ENCODE data around the gene PSMD2. TPM values are rescaled to one million over a fixed set of nuclear protein-coding genes. Genes with fewer than 3 reads are reported as not detected.

The PSMD2 gene
- polyA plus RNA-seq, 1 donor from 2014 or later, result 319 TPM

DNA sequence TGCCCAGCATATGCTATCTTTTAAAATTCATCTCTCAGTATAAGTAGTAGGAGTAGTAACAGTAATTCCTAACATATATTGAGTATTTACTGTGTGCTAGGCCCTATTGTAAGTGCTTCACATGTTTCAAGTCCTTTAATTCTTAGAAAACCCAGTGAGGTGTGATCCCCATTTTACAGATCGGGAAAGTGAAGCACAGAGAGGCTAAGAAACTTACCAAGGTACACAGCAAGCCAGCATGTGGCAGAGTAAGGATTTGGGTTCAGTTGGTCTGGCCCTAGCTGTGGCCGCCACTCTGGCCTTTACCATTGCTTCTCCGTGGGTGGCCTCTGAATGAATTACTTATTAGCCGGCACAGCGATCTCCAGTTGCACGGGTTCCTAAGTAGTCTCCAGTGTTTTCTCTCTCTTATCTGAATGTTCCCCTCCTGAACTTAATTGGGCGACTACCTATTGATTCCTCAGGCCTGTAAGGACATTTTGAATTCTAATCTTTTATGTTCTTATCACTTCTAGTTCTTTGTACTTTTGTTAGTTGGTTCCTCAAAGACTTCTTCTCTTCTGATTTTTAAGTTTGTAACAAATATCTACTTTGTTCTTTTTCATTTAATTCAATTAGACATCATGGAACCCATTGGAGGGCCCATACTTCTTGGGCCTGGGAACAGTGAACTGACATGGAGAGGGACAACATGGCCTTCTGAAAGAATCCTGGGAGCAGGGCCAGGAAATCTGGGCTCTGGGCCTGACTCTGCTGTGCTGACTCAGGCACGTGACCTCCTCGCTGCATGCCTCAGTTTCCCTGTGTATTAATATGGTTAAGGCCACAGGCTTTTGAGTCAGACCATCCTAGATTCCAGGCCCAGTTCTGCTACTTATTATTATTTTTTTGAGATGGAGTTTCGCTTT is 50.8 kb downstream of the PSMD2 start:
- Histone ChIP-seq H3K9me3 (ENCODE audit: low read length) (no peaks in the 10 kb centered on the region), H3K27me3 (ENCODE audit: insufficient read depth, low read depth, low read length) (no peaks in the 10 kb centered on the region), H3K9me2 (ENCODE audit: insufficient read depth, low read length) (no peaks in the 10 kb centered on the region), H3K4me2 (ENCODE audit: low read length) (no peak overlapping the region), H3K27ac (ENCODE audit: low read length) (no peak overlapping the region), H2AFZ (ENCODE audit: low read depth, low read length) (no peak overlapping the region), H3K9ac (ENCODE audit: low read length) (no peak overlapping the region), H3F3A (ENCODE audit: insufficient read depth, low read length, poor library complexity, severe bottlenecking) (no peaks in the 10 kb centered on the region), H3K79me2 (replicated peaks; ENCODE audit: insufficient read depth, low read length) (no peaks in the 10 kb centered on the region), H3K36me3 (ENCODE audit: insufficient read depth, low read length) (no peaks in the 10 kb centered on the region), H3K4me3 (ENCODE audit: low read length) (no peak overlapping the region), H4K20me1 (ENCODE audit: insufficient read depth) (no peaks in the 10 kb centered on the region)
- no peak for TF ChIP-seq RAD21 (conservative IDR thresholded peaks at IDR 0.05)
- TF ChIP-seq, protein P1, sequence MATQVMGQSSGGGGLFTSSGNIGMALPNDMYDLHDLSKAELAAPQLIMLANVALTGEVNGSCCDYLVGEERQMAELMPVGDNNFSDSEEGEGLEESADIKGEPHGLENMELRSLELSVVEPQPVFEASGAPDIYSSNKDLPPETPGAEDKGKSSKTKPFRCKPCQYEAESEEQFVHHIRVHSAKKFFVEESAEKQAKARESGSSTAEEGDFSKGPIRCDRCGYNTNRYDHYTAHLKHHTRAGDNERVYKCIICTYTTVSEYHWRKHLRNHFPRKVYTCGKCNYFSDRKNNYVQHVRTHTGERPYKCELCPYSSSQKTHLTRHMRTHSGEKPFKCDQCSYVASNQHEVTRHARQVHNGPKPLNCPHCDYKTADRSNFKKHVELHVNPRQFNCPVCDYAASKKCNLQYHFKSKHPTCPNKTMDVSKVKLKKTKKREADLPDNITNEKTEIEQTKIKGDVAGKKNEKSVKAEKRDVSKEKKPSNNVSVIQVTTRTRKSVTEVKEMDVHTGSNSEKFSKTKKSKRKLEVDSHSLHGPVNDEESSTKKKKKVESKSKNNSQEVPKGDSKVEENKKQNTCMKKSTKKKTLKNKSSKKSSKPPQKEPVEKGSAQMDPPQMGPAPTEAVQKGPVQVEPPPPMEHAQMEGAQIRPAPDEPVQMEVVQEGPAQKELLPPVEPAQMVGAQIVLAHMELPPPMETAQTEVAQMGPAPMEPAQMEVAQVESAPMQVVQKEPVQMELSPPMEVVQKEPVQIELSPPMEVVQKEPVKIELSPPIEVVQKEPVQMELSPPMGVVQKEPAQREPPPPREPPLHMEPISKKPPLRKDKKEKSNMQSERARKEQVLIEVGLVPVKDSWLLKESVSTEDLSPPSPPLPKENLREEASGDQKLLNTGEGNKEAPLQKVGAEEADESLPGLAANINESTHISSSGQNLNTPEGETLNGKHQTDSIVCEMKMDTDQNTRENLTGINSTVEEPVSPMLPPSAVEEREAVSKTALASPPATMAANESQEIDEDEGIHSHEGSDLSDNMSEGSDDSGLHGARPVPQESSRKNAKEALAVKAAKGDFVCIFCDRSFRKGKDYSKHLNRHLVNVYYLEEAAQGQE (IDR thresholded peaks at IDR 0.05; ENCODE audit: borderline replicate concordance), result no peak
- TF ChIP-seq MXI1 (conservative IDR thresholded peaks at IDR 0.05; ENCODE audit: poor library complexity, severe bottlenecking), result no peak
- no peak for TF ChIP-seq POLR2AphosphoS5 (IDR thresholded peaks at IDR 0.05)
- TF ChIP-seq SMC3 (conservative IDR thresholded peaks at IDR 0.05; ENCODE audit: poor library complexity), result no peak
- no peak for TF ChIP-seq EZH2 (IDR thresholded peaks at IDR 0.05; ENCODE audit: borderline replicate concordance, insufficient read depth, low read length, poor library complexity, severe bottlenecking)
- TF ChIP-seq, protein P2, sequence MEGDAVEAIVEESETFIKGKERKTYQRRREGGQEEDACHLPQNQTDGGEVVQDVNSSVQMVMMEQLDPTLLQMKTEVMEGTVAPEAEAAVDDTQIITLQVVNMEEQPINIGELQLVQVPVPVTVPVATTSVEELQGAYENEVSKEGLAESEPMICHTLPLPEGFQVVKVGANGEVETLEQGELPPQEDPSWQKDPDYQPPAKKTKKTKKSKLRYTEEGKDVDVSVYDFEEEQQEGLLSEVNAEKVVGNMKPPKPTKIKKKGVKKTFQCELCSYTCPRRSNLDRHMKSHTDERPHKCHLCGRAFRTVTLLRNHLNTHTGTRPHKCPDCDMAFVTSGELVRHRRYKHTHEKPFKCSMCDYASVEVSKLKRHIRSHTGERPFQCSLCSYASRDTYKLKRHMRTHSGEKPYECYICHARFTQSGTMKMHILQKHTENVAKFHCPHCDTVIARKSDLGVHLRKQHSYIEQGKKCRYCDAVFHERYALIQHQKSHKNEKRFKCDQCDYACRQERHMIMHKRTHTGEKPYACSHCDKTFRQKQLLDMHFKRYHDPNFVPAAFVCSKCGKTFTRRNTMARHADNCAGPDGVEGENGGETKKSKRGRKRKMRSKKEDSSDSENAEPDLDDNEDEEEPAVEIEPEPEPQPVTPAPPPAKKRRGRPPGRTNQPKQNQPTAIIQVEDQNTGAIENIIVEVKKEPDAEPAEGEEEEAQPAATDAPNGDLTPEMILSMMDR (IDR thresholded peaks at IDR 0.05; ENCODE audit: poor library complexity, severe bottlenecking), result no peak
- TF ChIP-seq TAF1 (IDR thresholded peaks at IDR 0.05; ENCODE audit: low read depth), result no peak
- no peak for TF ChIP-seq EP300 (conservative IDR thresholded peaks at IDR 0.05; ENCODE audit: poor library complexity, severe bottlenecking)

DNA sequence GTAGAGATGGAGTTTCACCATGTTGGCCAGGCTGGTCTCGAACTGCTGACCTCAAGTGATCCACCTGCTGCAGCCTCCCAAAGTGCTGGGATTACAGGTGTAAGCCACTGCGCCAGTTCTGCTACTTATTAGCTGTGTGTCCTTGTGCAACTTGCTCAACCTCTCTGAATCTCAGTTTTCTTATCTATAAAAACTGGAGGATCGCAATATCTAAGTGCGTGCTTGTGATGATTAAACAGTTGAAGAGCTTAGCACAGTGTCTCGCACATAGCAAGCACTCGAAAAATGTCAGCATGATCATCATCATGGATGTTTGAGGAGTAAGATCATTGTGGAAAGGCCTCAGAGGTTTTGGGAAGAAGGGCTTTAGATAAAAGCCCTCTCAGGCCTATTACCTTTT is 51.6 kb downstream of the PSMD2 start:
- Histone ChIP-seq H3K4me3 (ENCODE audit: low read length) (no peak overlapping the region), H3K27me3 (ENCODE audit: insufficient read depth, low read depth, low read length) (no peaks in the 10 kb centered on the region), H3K9me2 (ENCODE audit: insufficient read depth, low read length) (no peaks in the 10 kb centered on the region), H3K4me2 (ENCODE audit: low read length) (no peak overlapping the region), H3F3A (ENCODE audit: insufficient read depth, low read length, poor library complexity, severe bottlenecking) (no peaks in the 10 kb centered on the region), H3K79me2 (replicated peaks; ENCODE audit: insufficient read depth, low read length) (no peaks in the 10 kb centered on the region), H3K9me3 (ENCODE audit: low read length) (no peaks in the 10 kb centered on the region), H3K9ac (ENCODE audit: low read length) (no peak overlapping the region), H3K27ac (ENCODE audit: low read length) (no peak overlapping the region), H2AFZ (ENCODE audit: low read depth, low read length) (no peak overlapping the region), H4K20me1 (ENCODE audit: insufficient read depth) (no peaks in the 10 kb centered on the region), H3K36me3 (ENCODE audit: insufficient read depth, low read length) (no peaks in the 10 kb centered on the region)
- TF ChIP-seq, protein P2 (IDR thresholded peaks at IDR 0.05; ENCODE audit: poor library complexity, severe bottlenecking), result no peak
- TF ChIP-seq SMC3 (conservative IDR thresholded peaks at IDR 0.05; ENCODE audit: poor library complexity) (no peak), MXI1 (conservative IDR thresholded peaks at IDR 0.05; ENCODE audit: poor library complexity, severe bottlenecking) (no peak), RAD21 (conservative IDR thresholded peaks at IDR 0.05) (no peak), POLR2AphosphoS5 (IDR thresholded peaks at IDR 0.05) (no peak), EP300 (conservative IDR thresholded peaks at IDR 0.05; ENCODE audit: poor library complexity, severe bottlenecking) (no peak), TAF1 (IDR thresholded peaks at IDR 0.05; ENCODE audit: low read depth) (no peak), EZH2 (IDR thresholded peaks at IDR 0.05; ENCODE audit: borderline replicate concordance, insufficient read depth, low read length, poor library complexity, severe bottlenecking) (no peak)
- TF ChIP-seq, protein P1 (IDR thresholded peaks at IDR 0.05; ENCODE audit: borderline replicate concordance), result no peak

Measured in neural cell (in vitro differentiated cells).